Measurements from ENCODE around the gene IFFO2.
"Not testable (repeated sequence)": the region's sequence is repeated elsewhere in the genome, so short reads cannot be mapped to it uniquely, and the experiment has no call there.

The IFFO2 gene

GRCh38 chr1:18895317-18895716 lies 61.2 kb downstream of the IFFO2 start:
- no peaks in the 10 kb centered on the region for H3K27me3 ChIP-seq (ENCODE audit: insufficient read depth, low read length)
- H3K9me3 ChIP-seq (ENCODE audit: low read length) = no peaks in the 10 kb centered on the region
- no peak overlapping the region for H3K4me3 ChIP-seq (ENCODE audit: low read length)
- no peaks in the 10 kb centered on the region for H3K36me3 ChIP-seq (ENCODE audit: insufficient read depth, low read length)
- H2AFZ ChIP-seq (ENCODE audit: low read depth, low read length) = no peak overlapping the region
- no peaks in the 10 kb centered on the region for H3K4me1 ChIP-seq (ENCODE audit: insufficient read depth, low read length)

GRCh38 chr1:18893120-18893519 lies 63.4 kb downstream of the IFFO2 start:
- no peaks in the 10 kb centered on the region for H3K9me3 ChIP-seq (ENCODE audit: low read length)
- no peaks in the 10 kb centered on the region for H3K4me1 ChIP-seq (ENCODE audit: insufficient read depth, low read length)
- no peaks in the 10 kb centered on the region for H3K36me3 ChIP-seq (ENCODE audit: insufficient read depth, low read length)
- H2AFZ ChIP-seq (ENCODE audit: low read depth, low read length) = no peak overlapping the region
- H3K27me3 ChIP-seq (ENCODE audit: insufficient read depth, low read length) = no peaks in the 10 kb centered on the region
- no peak overlapping the region for H3K4me3 ChIP-seq (ENCODE audit: low read length)

- not testable (repeated sequence) for H3K36me3 ChIP-seq (ENCODE audit: insufficient read depth, low read length); H3K9me3 ChIP-seq (ENCODE audit: low read length); H3K4me1 ChIP-seq (ENCODE audit: insufficient read depth, low read length); H3K4me3 ChIP-seq (ENCODE audit: low read length); H3K27me3 ChIP-seq (ENCODE audit: insufficient read depth, low read length); H2AFZ ChIP-seq (ENCODE audit: low read depth, low read length)
These were observed 64.6 kb downstream of the IFFO2 start for GRCh38 chr1:18891858-18892257.

GRCh38 chr1:18891426-18891780 lies 65.1 kb downstream of the IFFO2 start:
- no peaks in the 10 kb centered on the region for H3K4me1 ChIP-seq (ENCODE audit: insufficient read depth, low read length)
- no peaks in the 10 kb centered on the region for H3K36me3 ChIP-seq (ENCODE audit: insufficient read depth, low read length)
- H3K4me3 ChIP-seq (ENCODE audit: low read length) = no peak overlapping the region
- H3K27me3 ChIP-seq (ENCODE audit: insufficient read depth, low read length) = no peaks in the 10 kb centered on the region
- no peak overlapping the region for H2AFZ ChIP-seq (ENCODE audit: low read depth, low read length)
- H3K9me3 ChIP-seq (ENCODE audit: low read length) = no peaks in the 10 kb centered on the region

GRCh38 chr1:18890706-18891425 lies 65.6 kb downstream of the IFFO2 start:
- H3K9me3 ChIP-seq (ENCODE audit: low read length) = no peaks in the 10 kb centered on the region
- no peak overlapping the region for H3K4me3 ChIP-seq (ENCODE audit: low read length)
- H2AFZ ChIP-seq (ENCODE audit: low read depth, low read length) = no peak overlapping the region
- no peaks in the 10 kb centered on the region for H3K36me3 ChIP-seq (ENCODE audit: insufficient read depth, low read length)
- no peaks in the 10 kb centered on the region for H3K4me1 ChIP-seq (ENCODE audit: insufficient read depth, low read length)
- no peaks in the 10 kb centered on the region for H3K27me3 ChIP-seq (ENCODE audit: insufficient read depth, low read length)

GRCh38 chr1:18886003-18886335 lies 70.5 kb downstream of the IFFO2 start:
- Histone ChIP-seq H3K36me3 (ENCODE audit: insufficient read depth, low read length) (peaks cover 5% of the 10 kb centered on the region), H3K9me3 (ENCODE audit: low read length) (no peaks in the 10 kb centered on the region), H3K27me3 (ENCODE audit: insufficient read depth, low read length) (no peaks in the 10 kb centered on the region), H3K4me3 (ENCODE audit: low read length) (no peak overlapping the region), H3K4me1 (ENCODE audit: insufficient read depth, low read length) (no peaks in the 10 kb centered on the region), H2AFZ (ENCODE audit: low read depth, low read length) (no peak overlapping the region)

GRCh38 chr1:18885311-18886002 lies 71.0 kb downstream of the IFFO2 start:
- Histone ChIP-seq H2AFZ (ENCODE audit: low read depth, low read length) (no peak overlapping the region), H3K4me1 (ENCODE audit: insufficient read depth, low read length) (no peaks in the 10 kb centered on the region), H3K9me3 (ENCODE audit: low read length) (no peaks in the 10 kb centered on the region), H3K36me3 (ENCODE audit: insufficient read depth, low read length) (peaks cover 5% of the 10 kb centered on the region), H3K27me3 (ENCODE audit: insufficient read depth, low read length) (no peaks in the 10 kb centered on the region), H3K4me3 (ENCODE audit: low read length) (no peak overlapping the region)

GRCh38 chr1:18884727-18885126 lies 71.7 kb downstream of the IFFO2 start:
- Histone ChIP-seq H2AFZ (ENCODE audit: low read depth, low read length) (no peak overlapping the region), H3K27me3 (ENCODE audit: insufficient read depth, low read length) (no peaks in the 10 kb centered on the region)

GRCh38 chr1:18884419-18884717 lies 72.1 kb downstream of the IFFO2 start:
- Histone ChIP-seq H3K9me3 (ENCODE audit: low read length) (no peaks in the 10 kb centered on the region), H3K27me3 (ENCODE audit: insufficient read depth, low read length) (no peaks in the 10 kb centered on the region), H3K4me1 (ENCODE audit: insufficient read depth, low read length) (peaks cover 6% of the 10 kb centered on the region), H2AFZ (ENCODE audit: low read depth, low read length) (no peak overlapping the region), H3K4me3 (ENCODE audit: low read length) (no peak overlapping the region), H3K36me3 (ENCODE audit: insufficient read depth, low read length) (peaks cover 5% of the 10 kb centered on the region)

More at GRCh38 chr1:18884727-18885126, 71.7 kb downstream of the IFFO2 start:
- peaks cover 4% of the 10 kb centered on the region for H3K4me1 ChIP-seq (ENCODE audit: insufficient read depth, low read length)
- no peak overlapping the region for H3K4me3 ChIP-seq (ENCODE audit: low read length)
- H3K36me3 ChIP-seq (ENCODE audit: insufficient read depth, low read length) = peaks cover 5% of the 10 kb centered on the region
- H3K9me3 ChIP-seq (ENCODE audit: low read length) = no peaks in the 10 kb centered on the region

GRCh38 chr1:18883636-18884418 lies 72.6 kb downstream of the IFFO2 start:
- H3K4me3 ChIP-seq (ENCODE audit: low read length) = no peak overlapping the region
- H3K27me3 ChIP-seq (ENCODE audit: insufficient read depth, low read length) = no peaks in the 10 kb centered on the region
- H2AFZ ChIP-seq (ENCODE audit: low read depth, low read length) = no peak overlapping the region
- no peaks in the 10 kb centered on the region for H3K9me3 ChIP-seq (ENCODE audit: low read length)
- peaks cover 6% of the 10 kb centered on the region for H3K4me1 ChIP-seq (ENCODE audit: insufficient read depth, low read length)
- peaks cover 5% of the 10 kb centered on the region for H3K36me3 ChIP-seq (ENCODE audit: insufficient read depth, low read length)

- H3K4me3 ChIP-seq (ENCODE audit: low read length) = no peak overlapping the region
These were observed 73.4 kb downstream of the IFFO2 start for GRCh38 chr1:18883079-18883478.

GRCh38 chr1:18882486-18882885 lies 74.0 kb downstream of the IFFO2 start:
- Histone ChIP-seq H3K4me1 (ENCODE audit: insufficient read depth, low read length) (peaks cover 6% of the 10 kb centered on the region), H3K27me3 (ENCODE audit: insufficient read depth, low read length) (no peaks in the 10 kb centered on the region), H3K9me3 (ENCODE audit: low read length) (no peaks in the 10 kb centered on the region), H2AFZ (ENCODE audit: low read depth, low read length) (no peak overlapping the region), H3K36me3 (ENCODE audit: insufficient read depth, low read length) (peaks cover 5% of the 10 kb centered on the region), H3K4me3 (ENCODE audit: low read length) (no peak overlapping the region)

More at GRCh38 chr1:18883079-18883478, 73.4 kb downstream of the IFFO2 start:
- H2AFZ ChIP-seq (ENCODE audit: low read depth, low read length) = no peak overlapping the region
- H3K36me3 ChIP-seq (ENCODE audit: insufficient read depth, low read length) = peaks cover 5% of the 10 kb centered on the region
- no peaks in the 10 kb centered on the region for H3K9me3 ChIP-seq (ENCODE audit: low read length)
- no peaks in the 10 kb centered on the region for H3K27me3 ChIP-seq (ENCODE audit: insufficient read depth, low read length)
- peaks cover 6% of the 10 kb centered on the region for H3K4me1 ChIP-seq (ENCODE audit: insufficient read depth, low read length)

GRCh38 chr1:18881642-18882431 lies 74.6 kb downstream of the IFFO2 start:
- peaks cover 6% of the 10 kb centered on the region for H3K4me1 ChIP-seq (ENCODE audit: insufficient read depth, low read length)
- no peak overlapping the region for H3K4me3 ChIP-seq (ENCODE audit: low read length)
- peaks cover 5% of the 10 kb centered on the region for H3K36me3 ChIP-seq (ENCODE audit: insufficient read depth, low read length)
- H3K27me3 ChIP-seq (ENCODE audit: insufficient read depth, low read length) = no peaks in the 10 kb centered on the region
- no peaks in the 10 kb centered on the region for H3K9me3 ChIP-seq (ENCODE audit: low read length)
- no peak overlapping the region for H2AFZ ChIP-seq (ENCODE audit: low read depth, low read length)
